ENCODE measurements around the gene TTYH1.
A peak's percentile ranks its signal among the peaks of the same experiment; 100 is the strongest.
"Not testable (repeated sequence)": the region's sequence is repeated elsewhere in the genome, so short reads cannot be mapped to it uniquely, and the experiment has no call there.

TTYH1 gene

GRCh38 chr19:54415208-54415900 lies at the start of gene TTYH1:
Gene TTYH1 (plus strand): TSS chr19:54415464. CDS start chr19:54415553, 89 bp downstream.
- no peak for DNase-seq (ENCODE audit: low spot score)

GRCh38 chr19:54365798-54366197 lies 49.5 kb upstream of the TTYH1 start:
- not testable (repeated sequence) for DNase-seq (ENCODE audit: low spot score)

- no peak for DNase-seq (ENCODE audit: low spot score)
Observed at GRCh38 chr19:54366811-54367210, 48.5 kb upstream of the TTYH1 start.

- DNase-seq (ENCODE audit: low spot score): no peak
Observed at GRCh38 chr19:54369082-54369687, 46.1 kb upstream of the TTYH1 start.

GRCh38 chr19:54369688-54370433 lies 45.4 kb upstream of the TTYH1 start:
- not testable (repeated sequence) for DNase-seq (ENCODE audit: low spot score)

GRCh38 chr19:54370434-54370796 lies 44.8 kb upstream of the TTYH1 start:
- DNase-seq (ENCODE audit: low spot score): not testable (repeated sequence)

- DNase-seq (ENCODE audit: low spot score): not testable (repeated sequence)
Observed at GRCh38 chr19:54371453-54371852, 43.8 kb upstream of the TTYH1 start.

GRCh38 chr19:54373781-54374631 lies 41.3 kb upstream of the TTYH1 start:
- DNase-seq (ENCODE audit: low spot score): no peak

GRCh38 chr19:54375181-54375938 lies 39.9 kb upstream of the TTYH1 start:
- not testable (repeated sequence) for DNase-seq (ENCODE audit: low spot score)

- DNase-seq (ENCODE audit: low spot score): no peak
Observed at GRCh38 chr19:54376610-54377285, 38.5 kb upstream of the TTYH1 start.

- DNase-seq (ENCODE audit: low spot score): no peak
Observed at GRCh38 chr19:54379187-54379678, 36.0 kb upstream of the TTYH1 start.

- no peak for DNase-seq (ENCODE audit: low spot score)
Observed at GRCh38 chr19:54380897-54381296, 34.4 kb upstream of the TTYH1 start.

GRCh38 chr19:54382041-54382440 lies 33.2 kb upstream of the TTYH1 start:
- DNase-seq (ENCODE audit: low spot score): not testable (repeated sequence)

GRCh38 chr19:54383330-54383729 lies 31.9 kb upstream of the TTYH1 start:
- no peak for DNase-seq (ENCODE audit: low spot score)

GRCh38 chr19:54387991-54388801 lies 27.1 kb upstream of the TTYH1 start:
- no peak for DNase-seq (ENCODE audit: low spot score)

- no peak for DNase-seq (ENCODE audit: low spot score)
Observed at GRCh38 chr19:54388802-54389139, 26.5 kb upstream of the TTYH1 start.

- DNase-seq (ENCODE audit: low spot score): no peak
Observed at GRCh38 chr19:54389553-54389952, 25.7 kb upstream of the TTYH1 start.

- DNase-seq (ENCODE audit: low spot score): peak; percentile 40
Observed at GRCh38 chr19:54390942-54391577, 24.2 kb upstream of the TTYH1 start.

GRCh38 chr19:54391589-54392061 lies 23.6 kb upstream of the TTYH1 start:
- DNase-seq (ENCODE audit: low spot score): no peak

Data from AG08396 (cell line).